GM08714 (cell line): ENCODE results near the gene PLK3.
"Not testable (repeated sequence)": the region's sequence is repeated elsewhere in the genome, so short reads cannot be mapped to it uniquely, and the experiment has no call there.

ENCODE experiments used
- H3K4me3 ChIP-seq: fragments of 200-500 bp; sonication (Bioruptor generic); 2 replicates; pipeline ENCODE4 v1.5.1; 2014; ENCODE audit warnings: mild to moderate bottlenecking, low read length, inconsistent platforms
- ZNF274 ChIP-seq: IDR thresholded peaks from 2 replicates; pipeline ENCODE4 v1.6.1; 2012; ENCODE audit warnings: mild to moderate bottlenecking, low read depth, low read length

The PLK3 gene

DNA sequence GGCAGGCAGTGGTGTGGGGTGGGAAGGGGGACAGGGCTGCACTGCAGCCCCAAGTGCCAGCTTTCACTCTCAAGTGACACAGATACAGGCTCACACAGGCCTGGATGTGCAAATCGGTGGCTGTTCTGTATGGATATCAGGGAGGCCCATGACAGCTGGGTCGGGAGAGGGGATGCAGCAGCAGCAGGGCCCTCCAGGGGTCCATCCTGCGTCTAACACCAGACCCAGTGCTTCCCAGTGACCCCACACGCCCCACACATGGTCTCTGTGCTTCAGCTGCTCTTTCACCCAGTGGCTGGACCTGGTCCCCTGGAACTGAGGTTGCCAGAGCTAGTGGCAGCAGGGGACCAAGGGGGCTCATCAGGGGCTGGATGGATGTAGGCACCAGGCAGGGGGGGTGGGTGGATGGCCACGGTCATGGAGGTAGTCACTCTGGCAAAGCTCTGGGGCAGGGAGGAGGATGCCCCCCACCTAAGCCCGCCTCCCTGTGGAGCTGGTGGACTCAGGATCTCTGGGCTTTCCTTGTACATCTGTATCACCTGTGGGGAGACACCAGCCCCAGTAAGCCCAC, 22.0 kb downstream of the PLK3 start:
- TF ChIP-seq ZNF274 = no peak
- H3K4me3 ChIP-seq = no peak overlapping the region

DNA sequence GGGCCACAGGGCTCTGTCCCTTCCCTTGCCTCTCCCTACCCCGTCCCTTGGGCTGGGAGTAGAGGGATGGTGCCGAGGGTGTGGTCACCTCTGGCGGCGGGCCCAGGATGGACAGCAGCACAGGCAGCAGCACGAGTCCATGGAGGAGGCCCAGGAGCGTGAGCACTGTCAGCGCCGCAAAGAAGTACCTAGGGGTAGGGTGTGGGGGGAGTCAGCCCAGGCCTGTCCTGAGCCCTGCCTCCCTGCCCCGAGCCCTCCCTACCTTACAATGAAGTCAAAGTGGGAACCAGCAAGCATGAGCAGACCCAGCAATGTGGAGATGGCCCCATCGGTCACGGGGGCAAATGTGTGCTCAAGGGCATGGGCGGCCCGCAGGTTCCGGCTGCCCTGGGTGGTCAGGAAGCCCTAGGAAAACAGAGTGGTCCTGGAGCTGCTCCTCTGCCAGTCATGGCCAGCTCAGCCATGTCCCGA, 22.8 kb downstream of the PLK3 start:
- no peak overlapping the region for H3K4me3 ChIP-seq
- no peak for TF ChIP-seq ZNF274

DNA sequence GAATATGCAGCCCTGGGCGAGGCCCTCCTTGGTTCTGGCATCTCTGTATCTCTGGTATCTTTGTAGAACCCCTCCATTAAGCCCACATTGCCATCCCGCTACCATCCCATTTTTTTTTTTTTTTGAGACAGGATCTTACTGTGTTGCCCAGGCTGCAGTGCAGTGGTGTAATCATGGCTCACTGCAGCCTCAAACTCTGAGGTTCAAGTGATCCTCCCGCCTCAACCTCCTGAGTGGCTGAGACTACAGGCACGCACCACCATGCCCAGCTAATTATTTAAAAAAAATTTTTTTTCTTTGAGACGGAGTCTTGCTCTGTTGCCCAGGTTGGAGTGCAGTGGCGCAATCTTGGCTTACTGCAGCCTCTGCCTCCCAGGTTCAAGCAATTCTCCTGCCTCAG, 24.2 kb downstream of the PLK3 start:
- not testable (repeated sequence) for H3K4me3 ChIP-seq

GRCh38 chr1:44826375-44827196, 26.4 kb downstream of the PLK3 start:
- no peak overlapping the region for H3K4me3 ChIP-seq
- TF ChIP-seq ZNF274 = no peak

- H3K4me3 ChIP-seq = no peak overlapping the region
- no peak for TF ChIP-seq ZNF274
Observed at GRCh38 chr1:44827197-44828002, 27.2 kb downstream of the PLK3 start.

DNA sequence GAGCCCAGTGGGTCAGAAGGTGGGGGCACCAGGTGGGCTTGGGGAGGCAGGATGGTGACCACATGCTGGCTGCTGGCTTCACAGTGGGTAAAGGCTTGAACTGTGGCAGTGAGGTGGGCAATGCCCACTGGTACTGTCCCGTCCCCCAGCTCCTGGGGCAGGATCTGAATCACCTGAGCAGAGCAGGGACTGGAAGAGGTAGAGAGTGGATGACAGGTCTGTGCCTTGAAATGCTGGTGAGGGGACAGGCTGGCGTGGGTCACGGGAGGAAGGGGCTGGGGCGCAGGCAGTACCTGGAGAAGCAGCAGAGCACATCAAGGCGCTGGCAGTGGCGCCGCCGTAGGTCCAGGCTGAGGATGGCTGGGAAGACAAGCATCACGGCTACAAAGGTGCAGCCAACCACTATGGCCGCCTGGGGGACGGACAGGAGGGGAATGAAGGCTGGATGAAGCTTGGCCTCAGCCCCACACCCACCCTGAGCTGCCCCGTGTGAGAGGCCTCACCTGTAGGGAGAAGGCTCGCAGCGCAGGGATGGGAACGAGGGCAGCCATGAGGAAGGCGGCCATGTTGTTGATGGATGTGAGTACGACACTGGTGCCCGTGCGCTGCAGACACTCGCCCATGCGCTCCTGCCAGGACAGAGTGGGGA, 27.9 kb downstream of the PLK3 start:
- no peak overlapping the region for H3K4me3 ChIP-seq
- TF ChIP-seq ZNF274 = no peak

GRCh38 chr1:44828841-44829440, 28.8 kb downstream of the PLK3 start:
- no peak overlapping the region for H3K4me3 ChIP-seq
- TF ChIP-seq ZNF274 = no peak

DNA sequence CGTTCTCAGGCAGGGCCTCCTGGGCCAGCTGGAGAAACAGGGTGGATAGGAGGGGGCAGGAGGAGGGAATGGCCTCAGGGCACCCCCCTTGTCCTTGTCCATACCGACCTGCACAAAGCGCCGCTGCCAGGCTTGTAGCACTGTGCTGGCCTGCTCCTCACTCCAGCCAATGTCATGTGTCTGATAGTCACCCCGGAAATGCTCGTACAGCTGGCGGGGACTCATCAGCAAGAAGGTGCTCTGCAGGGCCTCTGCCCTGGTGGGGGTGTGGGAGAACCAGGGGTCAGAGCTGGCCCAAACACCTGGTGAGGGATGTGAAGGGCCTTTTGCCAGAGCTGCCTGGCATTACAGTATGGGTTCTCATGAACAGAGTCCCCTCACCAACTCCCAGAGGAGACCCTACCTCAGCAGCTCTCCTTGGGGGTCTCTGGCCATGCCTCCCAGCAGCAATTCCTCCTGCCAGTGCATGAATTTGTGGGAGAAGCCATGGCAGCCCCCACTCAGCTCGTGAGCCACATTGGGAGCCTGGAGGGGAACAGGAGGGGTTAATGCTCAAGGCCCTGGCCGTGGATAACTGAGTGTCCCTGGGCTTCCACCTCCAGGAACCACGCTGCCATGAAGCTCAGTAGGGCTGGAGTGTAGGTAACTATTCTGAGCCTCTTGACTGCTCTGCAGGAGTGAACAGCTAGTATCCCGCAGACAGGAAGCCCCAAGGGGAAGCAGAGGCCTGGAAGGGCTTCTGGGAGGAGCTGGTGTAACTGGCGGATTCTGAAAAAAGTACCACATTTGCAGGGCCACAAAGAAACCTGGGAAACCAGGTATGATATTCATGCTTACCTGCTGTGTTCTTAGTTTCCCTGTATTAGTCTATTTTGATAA, 29.6 kb downstream of the PLK3 start:
- H3K4me3 ChIP-seq = no peak overlapping the region
- no peak; the same call in 1 of the 2 replicates for TF ChIP-seq ZNF274

DNA sequence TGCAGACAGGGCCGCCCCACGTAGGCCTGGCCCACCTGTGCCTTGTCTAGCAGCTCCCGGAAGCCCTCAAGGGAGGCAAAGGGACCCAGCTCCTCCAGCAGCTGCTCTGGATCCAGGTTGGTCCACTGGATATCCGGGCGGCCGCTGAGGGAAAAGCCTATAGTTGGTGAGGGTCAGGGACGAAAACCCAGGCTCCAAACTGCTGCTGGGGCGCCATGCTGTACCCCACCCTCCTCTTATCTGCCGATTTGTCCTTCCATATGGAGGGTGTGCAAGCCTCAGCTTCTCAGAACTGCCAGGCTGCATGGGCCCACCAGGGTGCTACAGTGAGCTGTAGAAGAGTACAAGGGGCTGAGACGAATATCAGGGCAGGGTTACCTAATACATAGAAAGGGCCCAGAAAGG, 30.7 kb downstream of the PLK3 start:
- no peak overlapping the region for H3K4me3 ChIP-seq
- TF ChIP-seq ZNF274 = no peak

GRCh38 chr1:44831516-44831915, 31.3 kb downstream of the PLK3 start:
- H3K4me3 ChIP-seq = no peak overlapping the region
- no peak for TF ChIP-seq ZNF274

DNA sequence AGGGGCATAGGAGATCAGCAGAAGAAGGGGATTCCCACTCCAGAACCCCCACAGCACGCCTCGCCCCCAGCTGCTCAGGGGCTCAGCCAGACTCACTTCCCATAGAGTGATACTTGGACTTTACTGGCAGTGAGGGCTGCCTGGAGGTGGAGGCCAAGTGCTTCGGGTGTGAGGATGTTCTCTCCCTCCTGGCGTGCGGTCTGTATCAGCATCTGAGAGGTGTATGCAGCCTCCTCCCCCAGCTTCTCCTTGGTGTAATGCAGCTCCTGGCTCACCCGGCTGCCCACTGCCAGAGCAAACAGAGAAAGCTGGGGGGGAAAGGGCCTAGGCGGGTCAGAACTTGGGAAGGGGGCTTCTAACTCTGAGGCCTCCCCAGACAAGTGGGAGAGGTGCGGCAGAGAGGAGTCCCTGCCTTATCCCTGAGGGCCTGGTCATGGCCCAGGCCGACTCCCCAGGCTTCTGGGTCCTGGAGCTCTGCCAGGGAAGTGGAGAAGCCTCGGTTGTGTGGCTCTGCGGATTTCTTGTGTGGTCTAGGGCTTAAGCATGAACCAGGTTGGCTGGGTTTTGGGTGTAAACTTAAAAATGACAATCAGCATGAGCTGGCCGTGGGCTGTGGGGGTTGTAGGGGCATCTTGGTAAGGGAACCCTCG, 32.0 kb downstream of the PLK3 start:
- no peak overlapping the region for H3K4me3 ChIP-seq
- no peak for TF ChIP-seq ZNF274

DNA sequence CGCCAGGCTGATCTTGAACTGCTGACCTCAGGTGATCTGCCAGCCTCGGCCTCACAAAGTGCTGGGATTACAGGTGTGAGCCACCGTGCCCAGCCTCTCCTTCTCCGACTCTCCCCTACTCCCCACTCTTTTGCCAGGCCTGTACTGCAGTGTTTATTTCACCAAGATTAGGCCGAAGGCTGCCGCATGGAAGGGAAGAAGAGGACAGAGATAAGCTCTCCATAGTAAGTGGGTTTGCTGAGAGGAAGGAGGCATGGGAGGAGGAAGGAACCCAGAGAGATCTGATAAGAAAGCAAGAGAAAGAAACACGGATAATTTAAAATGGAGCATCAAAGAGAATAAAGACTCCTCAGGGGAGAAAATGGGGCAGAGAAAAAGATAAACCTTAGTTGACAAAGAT, 34.2 kb downstream of the PLK3 start:
- no peak for TF ChIP-seq ZNF274
- H3K4me3 ChIP-seq = no peak overlapping the region
